Prostate gland (tissue), 2 donors: ENCODE data around the gene PUM2.

Experiments
- CTCF ChIP-seq, 4 experiments: fragments of 200-600 bp in 2 of 4; fragments of 450-650 bp in 2 of 4; sonication (generic) in 2 of 4; IDR thresholded peaks; 1 replicate in 3 of 4; 2 replicates in 1 of 4; pipeline ENCODE4 v1.5.1; 2016 to 2019; ENCODE audit warnings: antibody characterized with exemption in 4 of 4, mild to moderate bottlenecking in 2 of 4, moderate library complexity in 2 of 4
- POLR2A ChIP-seq: fragments of 450-650 bp; IDR thresholded peaks from one replicate; pipeline ENCODE4 v1.6.1; 2016; ENCODE audit warnings: antibody characterized with exemption, mild to moderate bottlenecking
- POLR2AphosphoS5 ChIP-seq: sonication (generic); formaldehyde crosslinking; IDR thresholded peaks from one replicate; pipeline ENCODE4 v1.6.1; 2017; ENCODE audit warnings: antibody characterized with exemption

GRCh38 chr2:20231598-20232026 lies 119.0 kb downstream of the PUM2 start:
- TF ChIP-seq CTCF (IDR thresholded peaks at IDR 0.05): no peak
- no peak for TF ChIP-seq POLR2A
- TF ChIP-seq POLR2AphosphoS5: peak; percentile 46
